ENCODE measurements around the gene MYO9B.

GRCh38 chr19:17158584-17158983, 83.0 kb downstream of the MYO9B start:
- TF ChIP-seq, protein P1, sequence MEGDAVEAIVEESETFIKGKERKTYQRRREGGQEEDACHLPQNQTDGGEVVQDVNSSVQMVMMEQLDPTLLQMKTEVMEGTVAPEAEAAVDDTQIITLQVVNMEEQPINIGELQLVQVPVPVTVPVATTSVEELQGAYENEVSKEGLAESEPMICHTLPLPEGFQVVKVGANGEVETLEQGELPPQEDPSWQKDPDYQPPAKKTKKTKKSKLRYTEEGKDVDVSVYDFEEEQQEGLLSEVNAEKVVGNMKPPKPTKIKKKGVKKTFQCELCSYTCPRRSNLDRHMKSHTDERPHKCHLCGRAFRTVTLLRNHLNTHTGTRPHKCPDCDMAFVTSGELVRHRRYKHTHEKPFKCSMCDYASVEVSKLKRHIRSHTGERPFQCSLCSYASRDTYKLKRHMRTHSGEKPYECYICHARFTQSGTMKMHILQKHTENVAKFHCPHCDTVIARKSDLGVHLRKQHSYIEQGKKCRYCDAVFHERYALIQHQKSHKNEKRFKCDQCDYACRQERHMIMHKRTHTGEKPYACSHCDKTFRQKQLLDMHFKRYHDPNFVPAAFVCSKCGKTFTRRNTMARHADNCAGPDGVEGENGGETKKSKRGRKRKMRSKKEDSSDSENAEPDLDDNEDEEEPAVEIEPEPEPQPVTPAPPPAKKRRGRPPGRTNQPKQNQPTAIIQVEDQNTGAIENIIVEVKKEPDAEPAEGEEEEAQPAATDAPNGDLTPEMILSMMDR (conservative IDR thresholded peaks at IDR 0.05; ENCODE audit: low read depth, low read length), result no peak
- no peak for TF ChIP-seq EZH2 (IDR thresholded peaks at IDR 0.05; ENCODE audit: borderline replicate concordance, low read depth, low read length, poor library complexity, severe bottlenecking)

Measured in A673 (cell line).